Rectal smooth muscle tissue (tissue), 1 donor: ENCODE measurements around the gene FAM83G.
"Not testable (repeated sequence)": the region's sequence is repeated elsewhere in the genome, so short reads cannot be mapped to it uniquely, and the experiment has no call there.

Source experiments
- H3K27ac ChIP-seq: one replicate; pipeline ENCODE4 v1.7.0; 2013; ENCODE audit warnings: low read depth, low read length, inconsistent platforms
- H3K27me3 ChIP-seq: one replicate; pipeline ENCODE4 v1.7.0; 2013; ENCODE audit warnings: low read length; ENCODE audit not compliant: control insufficient read depth, insufficient read depth
- H3K36me3 ChIP-seq: one replicate; pipeline ENCODE4 v1.7.0; 2013; ENCODE audit warnings: low read length; ENCODE audit not compliant: control insufficient read depth, insufficient read depth
- H3K4me1 ChIP-seq: one replicate; pipeline ENCODE4 v1.7.0; 2013; ENCODE audit warnings: low read length; ENCODE audit not compliant: control insufficient read depth, insufficient read depth
- H3K4me3 ChIP-seq: one replicate; pipeline ENCODE4 v1.7.0; 2013; ENCODE audit warnings: low read length
- H3K9ac ChIP-seq: one replicate; pipeline ENCODE4 v1.7.0; 2013; ENCODE audit warnings: low read length

Gene FAM83G

GRCh38 chr17:19036186-19036585 is 31.6 kb upstream of the FAM83G start:
- not testable (repeated sequence) for H3K4me3 ChIP-seq, H3K27ac ChIP-seq, H3K27me3 ChIP-seq

DNA sequence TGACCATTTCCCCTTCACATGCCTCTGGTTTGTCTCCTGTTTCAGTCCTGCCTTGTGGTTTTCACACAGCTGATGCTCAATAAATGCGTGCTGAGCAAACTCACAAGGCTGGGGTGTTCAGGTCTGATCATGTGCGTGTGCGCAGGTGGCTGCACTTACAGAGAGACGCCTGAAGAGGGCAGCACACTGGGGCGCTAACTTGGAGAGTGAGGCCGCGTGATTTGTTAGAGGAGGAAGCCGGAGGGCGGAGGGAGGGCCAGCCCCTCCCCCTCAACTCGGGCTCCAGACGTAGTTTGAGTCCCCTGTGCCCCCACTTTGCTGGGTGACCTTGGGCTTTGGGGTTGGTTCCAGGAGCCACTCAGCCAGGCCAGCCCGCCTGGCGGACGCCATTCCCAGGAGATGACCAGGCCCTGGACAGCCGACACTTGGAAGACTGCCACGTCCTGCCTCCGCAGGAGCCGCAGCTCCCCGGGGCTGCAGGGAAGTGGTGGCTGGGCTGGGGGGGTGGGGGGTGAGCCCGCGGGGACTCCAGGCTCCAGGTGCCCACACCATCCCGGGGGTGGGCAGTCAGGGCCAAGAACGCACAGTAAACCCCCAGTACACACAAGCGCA is 27.9 kb upstream of the FAM83G start:
- H3K4me3 ChIP-seq, H3K27me3 ChIP-seq, H3K36me3 ChIP-seq, H3K27ac ChIP-seq, H3K9ac ChIP-seq, H3K4me1 ChIP-seq: not testable (repeated sequence)

More at GRCh38 chr17:19036186-19036585, 31.6 kb upstream of the FAM83G start:
- H3K4me1 ChIP-seq, H3K36me3 ChIP-seq, H3K9ac ChIP-seq: not testable (repeated sequence)

- not testable (repeated sequence) for H3K27ac ChIP-seq, H3K27me3 ChIP-seq, H3K9ac ChIP-seq, H3K36me3 ChIP-seq, H3K4me1 ChIP-seq, H3K4me3 ChIP-seq
These were observed 27.2 kb upstream of the FAM83G start for GRCh38 chr17:19031729-19032128.

DNA sequence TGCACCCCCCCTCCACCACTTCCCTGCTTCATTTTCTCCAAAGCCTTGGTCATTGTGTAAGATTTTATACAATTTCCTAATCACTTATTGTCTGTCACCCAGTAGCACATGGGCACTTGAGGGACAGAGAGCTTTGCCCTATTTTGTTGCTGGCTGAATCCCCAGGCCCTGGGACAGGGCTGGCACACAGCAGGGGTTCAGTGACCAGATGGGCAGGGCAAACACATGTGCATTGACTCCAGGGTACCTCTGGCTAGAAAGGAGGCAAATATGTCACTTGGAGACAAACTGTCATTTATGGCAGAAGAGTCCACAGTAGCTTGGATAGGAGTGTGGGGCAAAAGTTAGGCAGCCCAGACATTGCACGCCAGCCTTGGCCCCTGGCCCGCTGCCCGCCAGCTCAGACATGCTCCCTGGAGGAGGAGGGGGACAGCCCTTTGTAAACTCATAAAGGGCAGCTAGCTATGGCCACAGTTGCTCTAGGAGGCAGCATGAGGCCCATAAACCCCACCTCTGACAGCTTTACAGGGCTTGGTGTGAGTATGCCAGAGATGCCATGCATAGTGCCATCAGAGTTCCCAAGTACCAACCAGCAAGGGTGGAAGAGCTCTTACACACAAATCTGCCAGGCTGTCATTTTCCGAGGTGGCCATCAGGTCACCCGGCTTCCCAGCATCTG is 26.3 kb upstream of the FAM83G start:
- not testable (repeated sequence) for H3K4me1 ChIP-seq, H3K27ac ChIP-seq

GRCh38 chr17:19029740-19030139 is 25.2 kb upstream of the FAM83G start:
- not testable (repeated sequence) for H3K4me3 ChIP-seq, H3K27me3 ChIP-seq, H3K9ac ChIP-seq, H3K4me1 ChIP-seq, H3K36me3 ChIP-seq, H3K27ac ChIP-seq

More for the DNA sequence above, 26.3 kb upstream of the FAM83G start:
- H3K9ac ChIP-seq, H3K4me3 ChIP-seq, H3K27me3 ChIP-seq, H3K36me3 ChIP-seq: not testable (repeated sequence)

GRCh38 chr17:19028671-19029070 is 24.1 kb upstream of the FAM83G start:
- not testable (repeated sequence) for H3K4me3 ChIP-seq, H3K27ac ChIP-seq, H3K4me1 ChIP-seq, H3K27me3 ChIP-seq, H3K9ac ChIP-seq, H3K36me3 ChIP-seq

DNA sequence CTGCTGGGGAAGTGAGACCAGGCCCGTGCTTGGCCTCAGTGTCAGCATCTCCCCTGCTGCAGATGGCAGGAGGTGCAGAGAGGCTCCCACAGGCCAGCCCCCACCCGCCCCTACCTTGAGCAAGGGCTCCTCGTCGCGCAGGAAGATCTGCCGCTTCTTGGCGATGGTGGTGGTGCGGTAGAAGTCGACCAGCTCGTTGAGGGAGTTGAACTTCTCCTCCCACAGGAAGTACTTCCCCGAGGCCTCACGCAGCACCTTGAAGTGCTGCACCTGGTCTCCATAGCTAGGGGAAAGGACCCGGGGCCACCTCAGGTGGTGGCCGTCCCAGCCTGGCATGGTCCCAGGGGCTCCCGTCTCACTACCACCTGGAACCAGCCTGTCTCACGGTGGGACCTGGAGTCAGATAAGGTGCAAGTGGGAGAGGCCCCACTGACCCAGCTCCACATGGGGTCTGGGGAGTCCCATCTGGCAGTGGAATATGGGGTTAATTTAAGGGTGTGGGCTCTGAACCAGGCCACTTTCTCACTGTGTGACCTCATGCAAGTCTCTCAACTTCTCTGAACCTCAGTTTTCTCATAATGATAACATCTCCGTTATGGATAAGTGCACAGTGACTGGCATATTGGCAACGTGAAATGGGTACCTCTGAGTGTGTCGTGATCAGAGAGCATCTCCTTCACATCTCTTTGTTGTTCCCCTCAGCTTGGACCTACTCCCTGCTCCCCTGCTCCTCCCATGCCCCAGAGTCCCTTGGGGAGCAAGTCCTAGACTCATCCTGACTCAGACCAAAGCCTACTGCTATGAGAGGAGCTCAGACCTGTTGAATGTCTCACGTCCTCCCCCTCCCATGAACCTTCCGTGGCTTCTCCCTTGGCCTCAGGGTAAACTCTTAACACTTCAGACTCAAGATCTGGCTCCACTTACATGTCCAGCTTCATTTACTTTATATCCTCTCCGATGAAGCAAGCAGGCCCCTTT is 19.8 kb upstream of the FAM83G start:
- H3K27me3 ChIP-seq: no peaks in the 10 kb centered on the region
- no peak overlapping the region for H3K4me3 ChIP-seq
- no peak overlapping the region for H3K9ac ChIP-seq
- H3K4me1 ChIP-seq: no peaks in the 10 kb centered on the region
- no peak overlapping the region for H3K27ac ChIP-seq
- H3K36me3 ChIP-seq: no peaks in the 10 kb centered on the region

GRCh38 chr17:19023209-19023999 is 18.8 kb upstream of the FAM83G start:
- no peaks in the 10 kb centered on the region for H3K27me3 ChIP-seq
- H3K9ac ChIP-seq: no peak overlapping the region
- H3K27ac ChIP-seq: no peak overlapping the region
- no peaks in the 10 kb centered on the region for H3K36me3 ChIP-seq
- no peaks in the 10 kb centered on the region for H3K4me1 ChIP-seq
- H3K4me3 ChIP-seq: no peak overlapping the region

- no peaks in the 10 kb centered on the region for H3K27me3 ChIP-seq
- H3K4me1 ChIP-seq: no peaks in the 10 kb centered on the region
- no peak overlapping the region for H3K4me3 ChIP-seq
- H3K36me3 ChIP-seq: no peaks in the 10 kb centered on the region
- H3K27ac ChIP-seq: no peak overlapping the region
- no peak overlapping the region for H3K9ac ChIP-seq
These were observed 18.2 kb upstream of the FAM83G start for GRCh38 chr17:19022747-19023146.

- H3K9ac ChIP-seq: no peak overlapping the region
- H3K27me3 ChIP-seq: no peaks in the 10 kb centered on the region
- H3K4me3 ChIP-seq: no peak overlapping the region
- H3K36me3 ChIP-seq: no peaks in the 10 kb centered on the region
- no peak overlapping the region for H3K27ac ChIP-seq
- no peaks in the 10 kb centered on the region for H3K4me1 ChIP-seq
These were observed 17.6 kb upstream of the FAM83G start for GRCh38 chr17:19022128-19022527.

DNA sequence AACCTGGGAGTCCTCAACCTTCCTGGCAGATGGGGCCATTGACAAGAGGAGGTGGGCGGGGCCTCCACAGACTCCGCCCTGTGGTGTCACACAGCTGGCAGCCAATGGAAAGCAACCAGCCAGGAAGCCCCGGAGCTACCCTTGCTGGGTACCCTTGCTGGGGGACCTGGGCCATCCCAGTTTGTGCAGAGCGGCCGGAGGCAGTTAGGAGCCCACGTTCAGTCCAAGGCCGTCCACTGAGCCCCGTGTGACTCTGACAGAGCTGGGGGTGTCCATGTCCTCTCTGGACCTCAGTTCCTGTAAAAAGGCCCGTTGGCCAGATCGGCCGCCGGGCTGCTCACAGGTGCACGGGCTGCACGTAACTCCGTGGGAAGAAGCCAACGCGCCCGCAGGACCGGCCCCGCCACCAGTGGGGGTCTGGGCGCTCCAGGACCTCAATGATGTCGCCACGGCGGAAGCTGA is 17.1 kb upstream of the FAM83G start:
- H3K27ac ChIP-seq: no peak overlapping the region
- no peaks in the 10 kb centered on the region for H3K4me1 ChIP-seq

More for the DNA sequence above, 17.1 kb upstream of the FAM83G start:
- Histone ChIP-seq H3K4me3 (no peak overlapping the region), H3K36me3 (no peaks in the 10 kb centered on the region), H3K27me3 (no peaks in the 10 kb centered on the region), H3K9ac (no peak overlapping the region)
